A549 (cell line): ENCODE measurements around the gene SEMA6D.

Source experiments
- MAFK ChIP-seq: fragments of 450-650 bp; IDR thresholded peaks from 2 replicates; pipeline ENCODE4 v1.6.1; 2014; ENCODE audit not compliant: partially characterized antibody
- ZC3H11A ChIP-seq: fragments of 450-650 bp; IDR thresholded peaks from 2 replicates; pipeline ENCODE4 v1.6.1; 2014; ENCODE audit warnings: antibody characterized with exemption, mild to moderate bottlenecking
- TF ChIP-seq, protein P1 (sequence below): fragments of >200 bp; sonication (Bioruptor Twin); formaldehyde crosslinking; IDR thresholded peaks from 3 replicates; pipeline ENCODE4 v1.5.1; 2016

DNA sequence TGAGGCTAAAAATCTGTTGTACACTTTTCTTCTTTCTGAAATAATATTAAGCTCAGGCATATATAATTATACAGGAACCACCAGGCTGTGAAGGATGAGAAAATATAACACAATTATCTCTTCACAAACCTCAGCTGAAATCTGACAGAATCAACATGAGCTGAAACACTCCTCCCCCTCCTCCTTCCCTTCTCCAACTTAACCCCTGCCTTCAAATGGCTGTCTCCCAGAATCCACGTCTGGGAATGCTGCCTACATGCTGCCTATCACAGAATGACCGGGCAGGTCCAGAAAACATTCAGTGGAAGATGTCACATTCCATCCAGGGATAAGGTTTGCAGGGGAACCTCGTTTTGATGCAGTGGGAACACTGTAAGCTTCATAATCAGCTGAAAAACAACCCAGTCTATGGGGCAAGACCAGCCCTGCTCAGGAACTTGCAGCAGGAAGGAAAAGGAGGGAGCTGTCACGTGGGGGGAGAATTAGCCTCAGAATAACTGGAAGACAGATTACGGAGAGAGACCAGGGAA, 44.0 kb upstream of the SEMA6D start:
- TF ChIP-seq ZC3H11A (no peak), MAFK (no peak)
- TF ChIP-seq, protein P1, sequence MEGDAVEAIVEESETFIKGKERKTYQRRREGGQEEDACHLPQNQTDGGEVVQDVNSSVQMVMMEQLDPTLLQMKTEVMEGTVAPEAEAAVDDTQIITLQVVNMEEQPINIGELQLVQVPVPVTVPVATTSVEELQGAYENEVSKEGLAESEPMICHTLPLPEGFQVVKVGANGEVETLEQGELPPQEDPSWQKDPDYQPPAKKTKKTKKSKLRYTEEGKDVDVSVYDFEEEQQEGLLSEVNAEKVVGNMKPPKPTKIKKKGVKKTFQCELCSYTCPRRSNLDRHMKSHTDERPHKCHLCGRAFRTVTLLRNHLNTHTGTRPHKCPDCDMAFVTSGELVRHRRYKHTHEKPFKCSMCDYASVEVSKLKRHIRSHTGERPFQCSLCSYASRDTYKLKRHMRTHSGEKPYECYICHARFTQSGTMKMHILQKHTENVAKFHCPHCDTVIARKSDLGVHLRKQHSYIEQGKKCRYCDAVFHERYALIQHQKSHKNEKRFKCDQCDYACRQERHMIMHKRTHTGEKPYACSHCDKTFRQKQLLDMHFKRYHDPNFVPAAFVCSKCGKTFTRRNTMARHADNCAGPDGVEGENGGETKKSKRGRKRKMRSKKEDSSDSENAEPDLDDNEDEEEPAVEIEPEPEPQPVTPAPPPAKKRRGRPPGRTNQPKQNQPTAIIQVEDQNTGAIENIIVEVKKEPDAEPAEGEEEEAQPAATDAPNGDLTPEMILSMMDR = no peak
